Liver (tissue), 9 donors: ENCODE data around the gene PDE9A. TPM values are rescaled to one million over a fixed set of nuclear protein-coding genes. Genes with fewer than 3 reads are reported as not detected.

ENCODE experiments used
- DNase-seq: peaks from one replicate; pipeline ENCODE4 v3.0.0-alpha.2; 2017; ENCODE audit warnings: low spot score
- H3K27ac ChIP-seq, 2 donors: one replicate each; pipeline ENCODE4 v1.7.0; 2013; ENCODE audit warnings: inconsistent platforms in 2 of 2, low read length in 2 of 2, control low read depth in 1 of 2, low read depth in 1 of 2, mild to moderate bottlenecking in 1 of 2
- H3K27me3 ChIP-seq, 4 donors: one replicate each; pipeline versions ENCODE4 v1.6.1 to v1.7.0; 2013; ENCODE audit warnings: low read length in 3 of 4, inconsistent platforms in 1 of 4, mild to moderate bottlenecking in 1 of 4, moderate library complexity in 1 of 4; ENCODE audit not compliant: control insufficient read depth in 4 of 4, insufficient read depth in 4 of 4
- H3K36me3 ChIP-seq, 4 donors: one replicate each; pipeline versions ENCODE4 v1.6.1 to v1.7.0; 2013; ENCODE audit warnings: low read length in 3 of 4, mild to moderate bottlenecking in 3 of 4, low read depth in 1 of 4, moderate library complexity in 1 of 4; ENCODE audit not compliant: control insufficient read depth in 4 of 4, insufficient read depth in 3 of 4
- H3K4me1 ChIP-seq, 4 donors: one replicate each; pipeline versions ENCODE4 v1.6.1 to v1.7.0; 2013; ENCODE audit warnings: low read length in 3 of 4, mild to moderate bottlenecking in 3 of 4, moderate library complexity in 1 of 4; ENCODE audit not compliant: control insufficient read depth in 4 of 4, insufficient read depth in 4 of 4
- H3K4me3 ChIP-seq, 3 donors: one replicate each; pipeline versions ENCODE4 v1.6.1 to v1.7.0; 2013; ENCODE audit warnings: low read length in 3 of 3, control low read depth in 1 of 3, low read depth in 1 of 3, mild to moderate bottlenecking in 1 of 3
- H3K9ac ChIP-seq, 2 donors: one replicate each; pipeline ENCODE4 v1.7.0; 2013; ENCODE audit warnings: low read length in 2 of 2, mild to moderate bottlenecking in 2 of 2, moderate library complexity in 2 of 2, control low read depth in 1 of 2, low read depth in 1 of 2
- H3K9me3 ChIP-seq, 4 donors: one replicate each; pipeline versions ENCODE4 v1.6.1 to v1.7.0; 2013; ENCODE audit warnings: low read length in 3 of 4; ENCODE audit not compliant: control insufficient read depth in 4 of 4
- ATF3 ChIP-seq: IDR thresholded peaks from 2 replicates; pipeline ENCODE4 v1.6.1; 2016; ENCODE audit warnings: antibody characterized with exemption
- EGR1 ChIP-seq, 2 donors: IDR thresholded peaks; 2 replicates each; pipeline ENCODE4 v1.6.1; 2016 to 2018; ENCODE audit warnings: antibody characterized with exemption in 2 of 2, low read depth in 2 of 2
- FOXA1 ChIP-seq: IDR thresholded peaks from 2 replicates; pipeline ENCODE4 v1.6.1; 2016; ENCODE audit warnings: antibody characterized with exemption
- FOXA2 ChIP-seq: IDR thresholded peaks from 2 replicates; pipeline ENCODE4 v1.6.1; 2016; ENCODE audit warnings: antibody characterized with exemption
- GABPA ChIP-seq, 2 donors: IDR thresholded peaks in 1 of 2; conservative IDR thresholded peaks in 1 of 2; 2 replicates each; pipeline ENCODE4 v1.6.1; 2016; ENCODE audit warnings: antibody characterized with exemption in 2 of 2, mild to moderate bottlenecking in 1 of 2, moderate library complexity in 1 of 2
- HNF4A ChIP-seq, 2 donors: conservative IDR thresholded peaks; 2 replicates each; pipeline ENCODE4 v1.6.1; 2016; ENCODE audit warnings: antibody characterized with exemption in 2 of 2, mild to moderate bottlenecking in 2 of 2
- HNF4G ChIP-seq: IDR thresholded peaks from 2 replicates; pipeline ENCODE4 v1.6.1; 2016; ENCODE audit warnings: antibody characterized with exemption
- JUND ChIP-seq, 2 donors: IDR thresholded peaks; 2 replicates each; pipeline ENCODE4 v1.6.1; 2016; ENCODE audit warnings: antibody characterized with exemption in 2 of 2
- NR2F2 ChIP-seq: IDR thresholded peaks from 2 replicates; pipeline ENCODE4 v1.6.1; 2016; ENCODE audit warnings: antibody characterized with exemption
- RAD21 ChIP-seq, 2 donors: IDR thresholded peaks; 2 replicates each; pipeline ENCODE4 v1.6.1; 2016; ENCODE audit warnings: antibody characterized with exemption in 2 of 2, mild to moderate bottlenecking in 2 of 2
- REST ChIP-seq: IDR thresholded peaks from 2 replicates; pipeline ENCODE4 v1.6.1; 2016; ENCODE audit warnings: antibody characterized with exemption, mild to moderate bottlenecking
- RXRA ChIP-seq, 2 donors: IDR thresholded peaks; 2 replicates each; pipeline ENCODE4 v1.6.1; 2017 to 2018; ENCODE audit warnings: antibody characterized with exemption in 2 of 2, mild to moderate bottlenecking in 1 of 2
- SP1 ChIP-seq: IDR thresholded peaks from 2 replicates; pipeline ENCODE4 v1.6.1; 2018; ENCODE audit warnings: antibody characterized with exemption, mild to moderate bottlenecking
- TAF1 ChIP-seq: conservative IDR thresholded peaks from 2 replicates; pipeline ENCODE4 v1.6.1; 2016; ENCODE audit warnings: antibody characterized with exemption, mild to moderate bottlenecking
- YY1 ChIP-seq: IDR thresholded peaks from 2 replicates; pipeline ENCODE4 v1.6.1; 2016; ENCODE audit warnings: antibody characterized with exemption, mild to moderate bottlenecking
- WGBS: extraction: QIAGEN DNeasy Blood & Tissue Kit; methylation state at CpG from one replicate; pipeline ENCODE4 v1.1.7; 2013; 5-methylcytosine and 5-hydroxymethylcytosine counted together
- polyA plus RNA-seq, 2 donors: library from polyadenylated mRNA; stranded (reverse) in 1 of 2; unstranded in 1 of 2; fragments of 200-250 nt in 1 of 2; fragments of >200 nt in 1 of 2; fragmentation: Nextera tagmentation in 1 of 2; extraction: Ambion mirVana in 1 of 2; gene quantifications; one replicate each; pipeline versions ENCODE4 v1.2.1 to v1.2.3, GENCODE V29; 2013 to 2015
- total RNA-seq, 2 donors: library from RNA; depleted of rRNA; stranded (reverse); fragments of >200 nt; gene quantifications; one replicate each; pipeline ENCODE4 v1.2.3, GENCODE V29; 2014
- TF ChIP-seq, protein P1 (sequence below): IDR thresholded peaks from 2 replicates; pipeline ENCODE4 v1.6.1; 2016; ENCODE audit warnings: antibody characterized with exemption
- TF ChIP-seq, protein P2 (sequence below): IDR thresholded peaks from 2 replicates; pipeline ENCODE4 v1.6.1; 2016; ENCODE audit warnings: antibody characterized with exemption
- donor health status: healthy.
- donor health status: healthy.
- donor health status: healthy.
- donor health status: healthy.
- donor health status: healthy.

The PDE9A gene
- total and polyA plus RNA-seq, 4 donors, result 1.5 to 4.2 (median 2.7) TPM

DNA sequence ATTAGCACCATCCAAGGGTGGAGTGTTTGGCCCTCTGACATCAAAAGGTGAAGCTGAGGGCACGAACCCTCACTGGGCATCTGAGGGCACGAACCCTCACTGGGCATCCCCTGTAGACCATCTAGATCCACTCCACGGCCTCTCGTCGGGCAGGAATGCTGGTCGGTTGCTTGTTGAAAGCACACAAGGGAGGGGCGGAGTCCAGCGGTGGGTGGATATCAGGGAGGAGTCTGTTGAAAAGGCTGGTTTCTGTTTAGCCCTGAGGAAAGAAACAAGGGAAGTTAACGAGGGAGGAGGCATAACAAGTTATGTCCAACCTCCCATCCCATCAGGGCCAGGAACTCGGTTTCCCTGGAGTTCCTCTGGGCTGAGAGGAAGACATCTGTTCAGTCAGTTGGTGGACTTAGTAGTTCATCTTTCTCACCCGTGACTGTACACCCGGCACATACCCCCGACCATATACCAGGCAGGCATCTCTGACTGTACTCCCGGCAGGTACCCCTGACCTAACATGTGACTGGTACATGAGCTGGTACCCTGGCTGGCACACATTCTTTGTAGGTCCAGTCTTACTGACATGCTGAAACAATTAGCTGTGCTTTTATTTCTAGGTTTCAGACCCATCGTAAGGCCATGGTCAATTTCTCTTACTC, 32.1 kb upstream of the PDE9A start:
- no peaks in the 10 kb centered on the region for H3K9me3 ChIP-seq
- no peak overlapping the region for H3K9ac ChIP-seq
- TF ChIP-seq JUND (IDR thresholded peaks at IDR 0.05), result no peak
- peak; percentile 43 to 67 for TF ChIP-seq RXRA (IDR thresholded peaks at IDR 0.05)
- WGBS, result 64% methylated on average over 15 of the region's 15 CpGs
- H3K27me3 ChIP-seq, result no peaks in the 10 kb centered on the region
- H3K4me3 ChIP-seq, result no peak overlapping the region
- H3K27ac ChIP-seq, result no peak overlapping the region
- DNase-seq, result no peak
- no peaks in the 10 kb centered on the region for H3K36me3 ChIP-seq
- H3K4me1 ChIP-seq, result peaks cover 3 to 18% (median 8%) of the 10 kb centered on the region in 4 donors

GRCh38 chr21:42621819-42622177, 31.6 kb upstream of the PDE9A start:
- H3K36me3 ChIP-seq, result no peaks in the 10 kb centered on the region
- no peak overlapping the region for H3K4me3 ChIP-seq
- H3K27ac ChIP-seq, result no peak overlapping the region
- no peak overlapping the region for H3K9ac ChIP-seq
- peaks cover 3 to 14% (median 8%) of the 10 kb centered on the region in 4 donors for H3K4me1 ChIP-seq
- H3K27me3 ChIP-seq, result no peaks in the 10 kb centered on the region
- no peak for DNase-seq
- no peaks in the 10 kb centered on the region for H3K9me3 ChIP-seq
- WGBS, result 91% methylated on average over 9 of the region's 9 CpGs
- TF ChIP-seq, protein P1, sequence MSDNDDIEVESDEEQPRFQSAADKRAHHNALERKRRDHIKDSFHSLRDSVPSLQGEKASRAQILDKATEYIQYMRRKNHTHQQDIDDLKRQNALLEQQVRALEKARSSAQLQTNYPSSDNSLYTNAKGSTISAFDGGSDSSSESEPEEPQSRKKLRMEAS, result no peak
- TF ChIP-seq REST (no peak), FOXA2 (no peak), RXRA (IDR thresholded peaks at IDR 0.05) (no peak), ATF3 (no peak), GABPA (IDR thresholded peaks at IDR 0.05 in 1 of 2, conservative IDR thresholded peaks at IDR 0.05 in 1 of 2) (no peak)

GRCh38 chr21:42622284-42622683, 31.1 kb upstream of the PDE9A start:
- no peak for DNase-seq
- H3K4me1 ChIP-seq, result peaks cover 3 to 14% (median 8%) of the 10 kb centered on the region in 4 donors
- H3K4me3 ChIP-seq, result no peak overlapping the region
- no peaks in the 10 kb centered on the region for H3K27me3 ChIP-seq
- H3K9ac ChIP-seq, result no peak overlapping the region
- no peaks in the 10 kb centered on the region for H3K36me3 ChIP-seq
- 95% methylated on average over 7 of the region's 7 CpGs for WGBS
- H3K9me3 ChIP-seq, result no peaks in the 10 kb centered on the region
- H3K27ac ChIP-seq, result no peak overlapping the region
- no peak for TF ChIP-seq ATF3
- TF ChIP-seq FOXA1, result no peak
- no peak for TF ChIP-seq RAD21 (IDR thresholded peaks at IDR 0.05)
- TF ChIP-seq NR2F2, result no peak
- no peak for TF ChIP-seq HNF4G
- no peak for TF ChIP-seq JUND (IDR thresholded peaks at IDR 0.05)
- no peak for TF ChIP-seq EGR1 (IDR thresholded peaks at IDR 0.05; ENCODE audit: low read depth in 2 of 2)
- TF ChIP-seq GABPA (IDR thresholded peaks at IDR 0.05 in 1 of 2, conservative IDR thresholded peaks at IDR 0.05 in 1 of 2), result no peak
- TF ChIP-seq, protein P1, result no peak
- no peak for TF ChIP-seq FOXA2
- no peak for TF ChIP-seq HNF4A (conservative IDR thresholded peaks at IDR 0.05)
- TF ChIP-seq, protein P2, sequence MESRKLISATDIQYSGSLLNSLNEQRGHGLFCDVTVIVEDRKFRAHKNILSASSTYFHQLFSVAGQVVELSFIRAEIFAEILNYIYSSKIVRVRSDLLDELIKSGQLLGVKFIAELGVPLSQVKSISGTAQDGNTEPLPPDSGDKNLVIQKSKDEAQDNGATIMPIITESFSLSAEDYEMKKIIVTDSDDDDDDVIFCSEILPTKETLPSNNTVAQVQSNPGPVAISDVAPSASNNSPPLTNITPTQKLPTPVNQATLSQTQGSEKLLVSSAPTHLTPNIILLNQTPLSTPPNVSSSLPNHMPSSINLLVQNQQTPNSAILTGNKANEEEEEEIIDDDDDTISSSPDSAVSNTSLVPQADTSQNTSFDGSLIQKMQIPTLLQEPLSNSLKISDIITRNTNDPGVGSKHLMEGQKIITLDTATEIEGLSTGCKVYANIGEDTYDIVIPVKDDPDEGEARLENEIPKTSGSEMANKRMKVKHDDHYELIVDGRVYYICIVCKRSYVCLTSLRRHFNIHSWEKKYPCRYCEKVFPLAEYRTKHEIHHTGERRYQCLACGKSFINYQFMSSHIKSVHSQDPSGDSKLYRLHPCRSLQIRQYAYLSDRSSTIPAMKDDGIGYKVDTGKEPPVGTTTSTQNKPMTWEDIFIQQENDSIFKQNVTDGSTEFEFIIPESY, result no peak
- TF ChIP-seq TAF1, result no peak
- TF ChIP-seq YY1, result no peak
- TF ChIP-seq REST, result no peak
- TF ChIP-seq SP1, result no peak
- TF ChIP-seq RXRA (IDR thresholded peaks at IDR 0.05), result no peak
